SK-N-SH treated with all-trans-retinoic acid at 6 μM for 48 hours (cell line): Measurements from ENCODE around the gene PICK1.

Experiments used
- ATAC-seq: fragments of 200-7000 bp; cut with Tn5 transposase; 3 replicates; pipeline ENCODE4 v1.9.1; 2020; ENCODE audit warnings: mild to moderate bottlenecking, moderate library complexity
- ARNTL ChIP-seq: fragments of 450-650 bp; formaldehyde crosslinking; IDR thresholded peaks from 2 replicates; pipeline ENCODE4 v1.5.0; 2020; ENCODE audit warnings: low read depth, mild to moderate bottlenecking, moderate library complexity, borderline replicate concordance
- CREB5 ChIP-seq: fragments of 250-450 bp; sonication (Bioruptor Pico); IDR thresholded peaks from 2 replicates; pipeline ENCODE4 v1.5.1; 2020; ENCODE audit warnings: low read depth, mild to moderate bottlenecking, moderate library complexity
- CSDC2 ChIP-seq: fragments of 250-450 bp; sonication (Bioruptor Pico); IDR thresholded peaks from 2 replicates; pipeline ENCODE4 v1.5.0; 2020; ENCODE audit warnings: mild to moderate bottlenecking, moderate library complexity
- CSRNP3 ChIP-seq: fragments of 250-450 bp; sonication (Bioruptor Pico); IDR thresholded peaks from 2 replicates; pipeline ENCODE4 v1.5.1; 2021; ENCODE audit warnings: mild to moderate bottlenecking, moderate library complexity
- ESRRG ChIP-seq: fragments of 250-450 bp; sonication (Bioruptor Pico); IDR thresholded peaks from 2 replicates; pipeline ENCODE4 v1.6.1; 2021; ENCODE audit warnings: mild to moderate bottlenecking
- GLIS3 ChIP-seq: fragments of 250-450 bp; sonication (Bioruptor Pico); IDR thresholded peaks from 2 replicates; pipeline ENCODE4 v1.5.0; 2020; ENCODE audit warnings: mild to moderate bottlenecking, moderate library complexity
- ISL1 ChIP-seq: fragments of 250-450 bp; sonication (Bioruptor Pico); IDR thresholded peaks from 2 replicates; pipeline ENCODE4 v2.1.2; 2022; ENCODE audit warnings: mild to moderate bottlenecking, moderate library complexity
- OSR1 ChIP-seq: fragments of 250-450 bp; sonication (Bioruptor Pico); IDR thresholded peaks from 2 replicates; pipeline ENCODE4 v1.8.0; 2022; ENCODE audit warnings: moderate library complexity, mild to moderate bottlenecking, inconsistent platforms
- PATZ1 ChIP-seq: fragments of 250-450 bp; sonication (Bioruptor Pico); IDR thresholded peaks from 2 replicates; pipeline ENCODE4 v1.8.0; 2020; ENCODE audit warnings: mild to moderate bottlenecking, moderate library complexity, borderline replicate concordance
- POU6F1 ChIP-seq: fragments of 250-450 bp; sonication (Bioruptor Pico); IDR thresholded peaks from 2 replicates; pipeline ENCODE4 v1.8.0; 2021; ENCODE audit warnings: low read depth, mild to moderate bottlenecking, moderate library complexity, borderline replicate concordance
- PPARA ChIP-seq: fragments of 250-450 bp; sonication (Bioruptor Pico); IDR thresholded peaks from 2 replicates; pipeline ENCODE4 v1.5.0; 2020; ENCODE audit warnings: mild to moderate bottlenecking, borderline replicate concordance
- RARB ChIP-seq: fragments of 250-450 bp; sonication (Bioruptor Pico); IDR thresholded peaks from 2 replicates; pipeline ENCODE4 v1.8.0; 2021; ENCODE audit warnings: mild to moderate bottlenecking, moderate library complexity
- SNAI2 ChIP-seq: fragments of 250-450 bp; sonication (Bioruptor Pico); IDR thresholded peaks from 2 replicates; pipeline ENCODE4 v1.5.0; 2020; ENCODE audit warnings: mild to moderate bottlenecking, moderate library complexity
- TCF4 ChIP-seq: fragments of 250-450 bp; sonication (Bioruptor Pico); IDR thresholded peaks from 2 replicates; pipeline ENCODE4 v1.8.0; 2021; ENCODE audit warnings: mild to moderate bottlenecking, moderate library complexity, borderline replicate concordance
- TOX ChIP-seq: fragments of 250-450 bp; sonication (Bioruptor Pico); IDR thresholded peaks from 2 replicates; pipeline ENCODE4 v1.8.0; 2021; ENCODE audit warnings: mild to moderate bottlenecking, moderate library complexity, borderline replicate concordance
- TSHZ2 ChIP-seq: fragments of 250-450 bp; sonication (Bioruptor Pico); IDR thresholded peaks from 2 replicates; pipeline ENCODE4 v1.5.0; 2020; ENCODE audit warnings: mild to moderate bottlenecking, moderate library complexity
- ZC3H10 ChIP-seq: fragments of 250-450 bp; sonication (Bioruptor Pico); IDR thresholded peaks from 2 replicates; pipeline ENCODE4 v1.5.1; 2021; ENCODE audit warnings: mild to moderate bottlenecking, moderate library complexity
- ZFP3 ChIP-seq: fragments of 250-450 bp; sonication (Bioruptor Pico); IDR thresholded peaks from 2 replicates; pipeline ENCODE4 v1.5.0; 2020; ENCODE audit warnings: mild to moderate bottlenecking, moderate library complexity
- ZFP30 ChIP-seq: fragments of 450-650 bp; formaldehyde crosslinking; IDR thresholded peaks from 2 replicates; pipeline ENCODE4 v1.5.0; 2022; ENCODE audit warnings: mild to moderate bottlenecking, moderate library complexity
- ZNF565 ChIP-seq: fragments of 450-650 bp; formaldehyde crosslinking; conservative IDR thresholded peaks from 2 replicates; pipeline ENCODE4 v1.5.0; 2020; ENCODE audit warnings: low read depth, mild to moderate bottlenecking, moderate library complexity
- ZNF70 ChIP-seq: fragments of 450-650 bp; formaldehyde crosslinking; IDR thresholded peaks from 2 replicates; pipeline ENCODE4 v1.5.0; 2020; ENCODE audit warnings: mild to moderate bottlenecking, moderate library complexity

Gene PICK1

GRCh38 chr22:38034278-38034882 lies 22.8 kb upstream of the PICK1 start:
- peak; percentile 97 for ATAC-seq
- TF ChIP-seq TOX (CRISPR knock-in tag) (no peak), ZNF565 (CRISPR knock-in tag) (no peak), ZC3H10 (no peak), CREB5 (CRISPR knock-in tag) (no peak), GLIS3 (no peak), TCF4 (CRISPR knock-in tag) (no peak), CSDC2 (no peak), ZNF70 (CRISPR knock-in tag) (no peak), PATZ1 (CRISPR knock-in tag) (no peak), ZFP30 (CRISPR knock-in tag) (no peak), TSHZ2 (no peak), POU6F1 (CRISPR knock-in tag) (no peak), PPARA (CRISPR knock-in tag) (no peak), ESRRG (CRISPR knock-in tag) (no peak), ISL1 (CRISPR knock-in tag) (no peak), RARB (CRISPR knock-in tag) (no peak), CSRNP3 (no peak), ZFP3 (CRISPR knock-in tag) (no peak), ARNTL (CRISPR knock-in tag) (no peak), SNAI2 (CRISPR knock-in tag) (no peak)
- TF ChIP-seq, all 23 proteins: peak for 0

GRCh38 chr22:38034884-38035529 lies 22.2 kb upstream of the PICK1 start:
- ATAC-seq, result peak; percentile 49
- TF ChIP-seq TSHZ2, result no peak
- no peak for TF ChIP-seq ARNTL (CRISPR knock-in tag)
- no peak for TF ChIP-seq POU6F1 (CRISPR knock-in tag)
- TF ChIP-seq TCF4 (CRISPR knock-in tag), result no peak
- no peak for TF ChIP-seq ISL1 (CRISPR knock-in tag)
- TF ChIP-seq OSR1 (CRISPR knock-in tag), result no peak
- no peak for TF ChIP-seq PPARA (CRISPR knock-in tag)
- TF ChIP-seq ESRRG (CRISPR knock-in tag), result no peak
- TF ChIP-seq PATZ1 (CRISPR knock-in tag), result no peak
- no peak for TF ChIP-seq SNAI2 (CRISPR knock-in tag)
- TF ChIP-seq RARB (CRISPR knock-in tag), result no peak
